ENCODE results near the gene SSH3.

Gene SSH3, protein sequence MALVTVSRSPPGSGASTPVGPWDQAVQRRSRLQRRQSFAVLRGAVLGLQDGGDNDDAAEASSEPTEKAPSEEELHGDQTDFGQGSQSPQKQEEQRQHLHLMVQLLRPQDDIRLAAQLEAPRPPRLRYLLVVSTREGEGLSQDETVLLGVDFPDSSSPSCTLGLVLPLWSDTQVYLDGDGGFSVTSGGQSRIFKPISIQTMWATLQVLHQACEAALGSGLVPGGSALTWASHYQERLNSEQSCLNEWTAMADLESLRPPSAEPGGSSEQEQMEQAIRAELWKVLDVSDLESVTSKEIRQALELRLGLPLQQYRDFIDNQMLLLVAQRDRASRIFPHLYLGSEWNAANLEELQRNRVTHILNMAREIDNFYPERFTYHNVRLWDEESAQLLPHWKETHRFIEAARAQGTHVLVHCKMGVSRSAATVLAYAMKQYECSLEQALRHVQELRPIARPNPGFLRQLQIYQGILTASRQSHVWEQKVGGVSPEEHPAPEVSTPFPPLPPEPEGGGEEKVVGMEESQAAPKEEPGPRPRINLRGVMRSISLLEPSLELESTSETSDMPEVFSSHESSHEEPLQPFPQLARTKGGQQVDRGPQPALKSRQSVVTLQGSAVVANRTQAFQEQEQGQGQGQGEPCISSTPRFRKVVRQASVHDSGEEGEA

DNA sequence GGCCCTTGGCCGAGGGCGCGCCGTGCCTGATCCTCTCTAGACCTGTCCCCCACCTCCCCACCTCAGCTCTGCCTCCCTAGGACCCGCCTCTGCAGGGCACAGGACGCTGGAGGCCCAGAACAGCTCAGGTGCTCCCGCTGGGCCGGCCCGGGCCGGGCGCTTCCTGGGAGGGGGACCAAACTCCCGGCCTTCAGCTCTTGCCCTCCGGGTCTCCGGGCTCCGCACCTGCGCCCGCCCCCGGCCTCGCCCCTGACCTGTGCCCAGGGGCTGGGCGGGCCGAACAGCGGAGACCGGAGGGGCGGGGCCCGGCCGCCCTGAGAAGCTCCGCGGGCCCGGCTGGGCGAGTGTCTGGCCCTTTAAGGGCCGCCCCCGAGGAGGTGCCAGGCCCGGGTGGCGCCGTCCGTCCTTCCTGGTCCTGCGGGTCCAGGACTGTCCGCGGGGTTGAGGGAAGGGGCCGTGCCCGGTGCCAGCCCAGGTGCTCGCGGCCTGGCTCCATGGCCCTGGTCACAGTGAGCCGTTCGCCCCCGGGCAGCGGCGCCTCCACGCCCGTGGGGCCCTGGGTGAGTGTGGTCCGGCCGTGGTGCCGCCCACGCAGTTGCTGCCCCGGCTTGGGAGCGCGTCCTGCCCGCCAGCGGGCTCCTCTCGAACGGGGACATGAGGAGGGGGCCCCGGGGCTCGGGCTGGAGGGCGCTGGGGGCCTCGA, at the start of gene SSH3:
Gene SSH3, plus strand, starts transcription at position 399 of the 703 bp plus-strand sequence. Its CDS starts 96 bp downstream, at position 495.
- peak; percentile 47 to 94 for DNase-seq

GRCh38 chr11:67253872-67254624, 49.3 kb upstream of the SSH3 start:
- no peak for DNase-seq

DNA sequence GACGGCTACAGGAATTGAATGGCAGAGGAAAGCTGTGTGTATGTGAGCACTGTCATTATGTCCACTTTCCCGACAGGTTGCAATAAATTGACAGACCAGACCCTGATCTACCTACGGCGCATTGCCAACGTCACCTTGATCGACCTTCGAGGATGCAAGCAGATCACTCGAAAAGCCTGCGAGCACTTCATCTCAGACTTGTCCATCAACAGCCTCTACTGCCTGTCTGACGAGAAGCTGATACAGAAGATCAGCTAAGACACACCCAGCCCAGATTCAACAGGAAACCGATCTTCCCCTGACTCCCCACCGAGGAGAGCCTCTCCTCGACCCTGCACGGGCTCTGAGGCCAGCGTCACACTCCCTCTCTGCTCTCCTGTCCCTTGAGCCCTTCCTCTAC, 48.5 kb upstream of the SSH3 start:
- no peak for DNase-seq

DNA sequence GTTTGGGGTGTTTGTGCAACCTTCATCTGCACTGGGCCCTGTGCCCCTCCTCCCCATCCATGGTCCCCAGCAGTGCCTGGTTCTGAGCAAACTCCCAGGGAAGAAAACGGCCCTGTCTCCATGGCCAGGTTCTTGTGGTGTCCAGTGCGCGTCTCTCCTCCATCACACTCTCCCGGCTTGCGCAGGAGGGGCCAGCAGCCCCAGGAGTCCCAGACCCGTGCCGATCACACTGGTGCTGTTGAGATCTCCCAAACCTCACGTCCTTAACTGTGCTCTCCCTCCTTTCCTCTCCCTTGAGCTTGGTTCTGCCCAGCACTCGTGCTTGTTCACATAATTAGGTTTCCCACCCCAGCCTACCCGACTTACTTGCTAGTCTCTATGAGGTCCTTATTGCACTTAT, 48.0 kb upstream of the SSH3 start:
- no peak for DNase-seq

DNA sequence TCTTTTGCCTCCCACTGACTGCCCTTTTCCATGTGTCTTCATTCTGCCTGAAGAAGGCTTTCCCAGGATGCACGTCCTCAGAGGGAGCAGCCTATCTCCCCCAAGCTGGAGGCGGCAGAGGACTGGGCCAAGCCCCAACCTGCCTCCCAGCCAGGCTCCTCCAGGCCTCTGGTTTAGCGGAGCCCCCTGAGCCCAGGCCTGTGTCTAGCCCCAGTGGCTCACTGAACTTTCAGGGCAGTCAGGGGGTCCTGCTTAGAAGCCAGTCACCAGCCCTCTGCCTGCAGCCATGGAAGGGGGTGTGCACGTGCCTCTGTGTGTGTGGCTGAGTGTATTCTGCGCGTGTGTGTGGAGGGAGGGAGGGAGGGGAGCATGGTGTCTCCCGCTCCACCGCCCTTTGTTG, 47.5 kb upstream of the SSH3 start:
- no peak for DNase-seq

GRCh38 chr11:67256477-67257135, 46.7 kb upstream of the SSH3 start:
- no peak for DNase-seq

DNA sequence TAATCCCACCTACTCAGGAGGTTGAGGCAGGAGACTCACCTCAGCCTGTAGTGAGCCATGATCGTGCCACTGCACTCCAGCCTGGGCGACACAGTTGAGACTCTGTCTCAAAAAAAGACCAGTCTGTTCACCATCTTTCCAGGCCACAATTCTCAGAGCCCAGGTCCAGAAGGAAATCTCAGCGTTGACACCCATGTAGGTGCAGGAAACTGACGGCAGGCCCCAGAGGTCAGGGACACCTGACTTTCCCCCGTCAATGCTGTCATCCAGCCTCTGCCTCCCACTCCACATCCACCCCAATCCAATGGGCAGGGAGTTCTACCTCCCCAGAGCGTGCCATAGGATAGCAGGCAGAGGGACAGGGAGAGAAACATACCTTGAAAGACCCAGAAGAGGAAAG, 42.9 kb upstream of the SSH3 start:
- no peak for DNase-seq

DNA sequence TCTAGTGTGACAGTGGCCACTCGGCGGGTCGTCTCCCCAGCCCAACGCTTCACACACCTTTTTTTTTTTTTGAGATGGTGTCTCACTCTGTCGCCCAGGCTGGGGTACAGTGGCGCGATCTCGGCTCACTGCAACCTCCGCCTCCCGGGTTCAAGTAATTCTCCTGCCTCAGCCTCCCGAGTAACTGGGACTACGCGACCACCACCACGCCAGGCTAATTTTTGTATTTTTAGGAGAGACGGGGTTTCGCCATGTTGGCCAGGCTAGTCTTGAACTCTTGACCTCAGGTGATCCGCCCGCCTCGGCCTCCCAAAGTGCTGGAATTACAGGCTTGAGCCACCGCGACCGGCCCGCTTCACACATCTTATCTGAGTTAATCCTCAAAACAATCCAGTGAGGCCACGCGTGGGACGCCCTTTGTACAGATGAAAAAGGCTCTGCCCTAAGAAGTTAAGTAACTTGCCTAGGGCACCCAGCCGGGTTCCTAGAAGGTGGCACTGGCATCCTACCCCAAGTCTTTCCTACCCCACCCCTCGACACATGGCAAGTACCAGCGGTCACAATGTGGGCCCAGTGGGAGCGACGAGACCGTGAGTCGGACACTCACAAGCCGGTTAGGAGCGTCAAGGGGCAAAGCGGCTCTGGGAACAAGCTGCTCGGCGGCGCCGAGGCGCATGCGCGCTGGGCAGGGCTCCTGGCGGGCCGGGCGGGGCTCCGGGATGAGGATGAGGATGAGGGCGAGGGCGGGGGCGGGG, 42.3 kb upstream of the SSH3 start:
- DNase-seq: peak in 1 of 2 experiments; percentile 78

- no peak for DNase-seq
Observed at GRCh38 chr11:67261640-67261945, 41.7 kb upstream of the SSH3 start.

- peak in 1 of 2 experiments; percentile 34 for DNase-seq
Observed at GRCh38 chr11:67261946-67262681, 41.2 kb upstream of the SSH3 start.

- peak; percentile 67 to 91 for DNase-seq
Observed at GRCh38 chr11:67262731-67263675, 40.3 kb upstream of the SSH3 start.

- no peak for DNase-seq
Observed at GRCh38 chr11:67264260-67264659, 39.1 kb upstream of the SSH3 start.

DNA sequence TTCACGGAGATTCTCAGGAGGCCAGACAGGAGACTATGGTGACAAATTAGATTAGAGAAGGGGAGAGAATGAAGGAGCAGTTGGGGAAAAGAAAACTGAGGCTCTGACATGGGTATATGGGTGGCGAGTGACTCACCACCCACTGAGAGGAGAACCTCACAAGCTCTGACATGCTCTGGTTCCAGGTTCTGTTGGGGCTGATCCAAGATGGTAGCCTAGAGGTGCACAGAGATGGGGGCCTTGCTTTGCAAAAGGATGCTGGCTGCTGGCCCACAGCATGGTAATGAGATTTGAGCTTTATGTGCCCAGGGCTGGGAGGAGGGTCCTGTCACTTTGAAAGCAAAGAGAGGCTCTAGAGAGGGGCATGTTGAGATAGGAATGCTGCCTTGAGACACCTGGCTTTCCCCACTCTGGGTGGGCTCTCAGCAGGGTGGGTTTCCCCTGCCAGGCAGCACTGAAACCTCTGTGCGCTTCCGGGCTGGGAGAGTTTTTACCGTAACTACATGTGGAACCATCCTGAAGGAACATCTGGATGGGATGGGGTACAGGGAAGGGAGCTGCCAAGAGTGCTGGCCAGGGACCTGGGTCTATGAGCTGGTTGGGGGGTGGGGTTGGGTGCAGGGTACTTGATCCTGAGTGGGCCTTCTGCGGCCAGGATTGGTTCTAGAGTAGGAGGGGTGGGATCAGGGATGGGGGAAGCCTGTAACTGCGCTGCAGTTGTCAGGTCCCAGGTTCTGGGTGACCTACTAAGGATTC, 38.3 kb upstream of the SSH3 start:
- DNase-seq: no peak

DNA sequence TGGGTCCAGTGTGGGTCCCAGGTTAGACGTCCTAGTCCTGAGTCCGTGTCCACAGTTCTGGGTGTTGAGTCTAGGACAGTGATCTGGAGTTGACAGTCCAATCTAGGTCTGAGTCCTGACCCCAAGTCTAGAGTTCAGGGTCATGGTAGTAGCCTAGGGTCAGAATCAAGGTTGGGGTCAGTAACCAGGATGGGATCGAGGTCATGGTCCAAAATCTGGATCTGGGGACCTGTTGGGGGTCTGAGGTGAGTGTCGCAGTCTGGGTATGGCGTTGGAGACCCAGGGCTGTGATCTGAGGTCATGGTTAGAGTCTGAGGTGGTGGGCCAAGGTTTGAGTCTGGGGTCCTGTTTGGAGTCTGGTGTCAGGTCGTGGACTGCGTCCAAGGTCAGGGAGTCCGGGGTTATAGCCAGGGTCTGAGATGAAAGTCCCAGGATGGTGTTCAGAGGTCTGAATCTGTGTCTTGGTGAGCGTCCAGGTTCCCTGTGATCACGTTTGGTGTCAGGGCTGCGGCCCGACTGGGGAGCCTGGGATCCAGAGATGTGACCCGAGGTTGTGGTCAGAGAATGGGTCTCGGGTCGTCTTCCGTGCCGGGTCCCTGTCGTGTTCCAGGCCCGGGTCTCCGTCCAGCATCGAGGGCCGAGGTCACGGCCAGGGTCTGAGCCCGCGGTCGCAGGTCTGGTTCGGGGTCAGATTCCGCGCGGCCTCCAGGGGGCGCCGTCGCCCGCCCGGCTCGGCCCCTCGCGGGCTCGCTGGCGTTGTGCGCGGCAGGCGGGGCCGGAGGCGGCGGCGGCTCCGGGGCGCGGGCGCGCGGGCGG, 37.5 kb upstream of the SSH3 start:
- peak in 1 of 2 experiments; percentile 86 for DNase-seq

- DNase-seq: peak in 1 of 2 experiments; percentile 81
Observed at GRCh38 chr11:67266449-67267187, 36.7 kb upstream of the SSH3 start, which contains the start of gene GRK2. GRK2 (plus strand) TSS chr11:67266473; CDS start chr11:67266700, 227 bp downstream.

DNA sequence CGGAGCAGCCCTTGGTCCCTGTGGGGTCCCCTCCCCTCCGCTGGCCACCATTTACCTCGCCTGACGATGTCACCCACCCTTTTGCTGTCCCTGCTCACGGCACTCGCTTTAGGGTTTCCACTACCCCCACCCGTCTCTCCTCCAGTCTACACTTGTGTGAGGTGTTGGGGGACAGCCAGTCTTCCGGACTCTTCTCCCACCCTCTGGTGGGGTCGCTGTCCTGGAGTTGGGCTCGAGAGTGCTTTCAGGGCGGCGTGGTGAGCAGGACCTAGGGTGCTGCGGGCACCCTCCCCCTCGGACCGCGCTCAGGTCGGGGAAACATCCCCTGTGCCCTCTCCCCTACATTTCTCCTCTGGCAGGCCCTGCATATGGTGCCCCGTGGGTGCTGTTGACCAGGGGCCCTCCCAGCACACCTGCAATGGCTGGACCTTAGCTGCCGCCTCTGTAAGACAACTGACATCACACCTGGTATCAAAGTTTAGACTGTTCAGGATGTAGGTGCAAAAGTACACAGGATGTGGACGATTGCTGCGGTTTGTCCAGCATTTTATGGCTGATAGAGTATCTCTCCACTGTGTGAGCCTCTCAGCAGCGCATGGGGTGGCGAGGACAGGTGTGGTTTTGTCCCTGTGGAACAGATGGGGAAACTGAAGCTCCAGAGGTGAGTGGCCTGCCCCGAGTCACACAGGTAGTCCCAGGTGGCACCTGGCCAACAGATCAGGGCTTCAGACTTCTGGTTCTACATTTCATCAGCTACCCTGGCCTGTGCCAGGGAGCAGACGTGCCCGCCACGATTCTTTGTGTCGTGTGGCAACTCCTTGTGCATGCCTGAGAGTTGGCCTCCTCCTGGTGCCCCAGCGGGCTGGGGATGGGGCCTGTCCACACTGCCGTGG, 35.9 kb upstream of the SSH3 start:
- peak in 1 of 2 experiments; percentile 50 for DNase-seq
